ENCODE measurements around the gene TOLLIP.
A peak's percentile ranks its signal among the peaks of the same experiment; 100 is the strongest.

The TOLLIP gene

GRCh38 chr11:1310772-1311468 lies 1.5 kb upstream of the TOLLIP start:
- peak; percentile 64 for DNase-seq

- DNase-seq: no peak
Measured at GRCh38 chr11:1310318-1310687, 871 bp upstream of the TOLLIP start.

GRCh38 chr11:1308743-1309497 lies 512 bp downstream of the TOLLIP start:
- no peak for DNase-seq

GRCh38 chr11:1307998-1308742 lies 1.3 kb downstream of the TOLLIP start:
- DNase-seq: no peak

- no peak for DNase-seq
Measured at GRCh38 chr11:1307163-1307870, 2.1 kb downstream of the TOLLIP start.

GRCh38 chr11:1306186-1307162 lies 3.0 kb downstream of the TOLLIP start:
- no peak for DNase-seq

GRCh38 chr11:1305501-1306056 lies 3.9 kb downstream of the TOLLIP start:
- no peak for DNase-seq

GRCh38 chr11:1305063-1305495 lies 4.4 kb downstream of the TOLLIP start:
- DNase-seq: no peak

GRCh38 chr11:1304380-1304779 lies 5.1 kb downstream of the TOLLIP start:
- no peak for DNase-seq

- DNase-seq: no peak
Measured at GRCh38 chr11:1303973-1304372, 5.5 kb downstream of the TOLLIP start.

- DNase-seq: no peak
Measured at GRCh38 chr11:1303126-1303821, 6.2 kb downstream of the TOLLIP start.

- no peak for DNase-seq
Measured at GRCh38 chr11:1302461-1303125, 6.8 kb downstream of the TOLLIP start.

GRCh38 chr11:1302041-1302460 lies 7.4 kb downstream of the TOLLIP start:
- no peak for DNase-seq

- DNase-seq: no peak
Measured at GRCh38 chr11:1301220-1302000, 8.0 kb downstream of the TOLLIP start.

GRCh38 chr11:1300569-1301187 lies 8.8 kb downstream of the TOLLIP start:
- no peak for DNase-seq

GRCh38 chr11:1300121-1300520 lies 9.3 kb downstream of the TOLLIP start:
- DNase-seq: no peak

- DNase-seq: no peak
Measured at GRCh38 chr11:1299621-1300020, 9.8 kb downstream of the TOLLIP start.

GRCh38 chr11:1298695-1299492 lies 10.5 kb downstream of the TOLLIP start:
- no peak for DNase-seq

Data from effector CD8-positive, alpha-beta T cell (primary cell).